Tibial artery (tissue), 4 donors: ENCODE results near the gene RAB7A.

Experiments
- DNase-seq, 2 donors: peaks; one replicate each; pipeline ENCODE4 v3.0.0-alpha.2; 2019
- H3K27ac ChIP-seq, 2 donors: fragments of 200-600 bp; sonication (generic) in 1 of 2; 1 replicate in 1 of 2; 2 replicates in 1 of 2; pipeline ENCODE4 v1.5.1; 2018 to 2019; ENCODE audit warnings: mild to moderate bottlenecking in 1 of 2
- H3K27me3 ChIP-seq, 2 donors: fragments of 200-600 bp; sonication (generic) in 1 of 2; one replicate each; pipeline versions ENCODE4 v1.5.1 to v1.6.0; 2016 to 2019
- H3K36me3 ChIP-seq, 3 donors: fragments of 200-600 bp; sonication (generic) in 2 of 3; one replicate each; pipeline ENCODE4 v1.5.1; 2016 to 2019; ENCODE audit warnings: mild to moderate bottlenecking in 2 of 3
- H3K4me1 ChIP-seq, 4 donors: fragments of 200-600 bp; sonication (generic) in 2 of 4; 1 replicate in 3 of 4; 2 replicates in 1 of 4; pipeline ENCODE4 v1.5.1; 2016 to 2019
- H3K4me3 ChIP-seq, 2 donors: fragments of 200-600 bp; sonication (generic) in 1 of 2; 1 replicate in 1 of 2; 2 replicates in 1 of 2; pipeline ENCODE4 v1.5.1; 2018 to 2019; ENCODE audit warnings: mild to moderate bottlenecking in 2 of 2
- H3K9me3 ChIP-seq, 3 donors: fragments of 200-600 bp; sonication (generic) in 1 of 3; one replicate each; pipeline ENCODE4 v1.5.1; 2016 to 2019
- intact Hi-C: fragments of 100-400 bp; cut with DNase I; formaldehyde crosslinking; loops from one replicate; pipeline ENCODE4 v1.15.0; 2023; ENCODE audit warnings: low total_unique reads
- TF ChIP-seq, protein P1 (sequence below), 2 experiments: fragments of 200-600 bp in 1 of 2; fragments of 450-650 bp in 1 of 2; IDR thresholded peaks; one replicate each; pipeline ENCODE4 v1.5.1; 2017 to 2019; ENCODE audit warnings: antibody characterized with exemption in 2 of 2, mild to moderate bottlenecking in 1 of 2, moderate library complexity in 1 of 2

Gene RAB7A

DNA sequence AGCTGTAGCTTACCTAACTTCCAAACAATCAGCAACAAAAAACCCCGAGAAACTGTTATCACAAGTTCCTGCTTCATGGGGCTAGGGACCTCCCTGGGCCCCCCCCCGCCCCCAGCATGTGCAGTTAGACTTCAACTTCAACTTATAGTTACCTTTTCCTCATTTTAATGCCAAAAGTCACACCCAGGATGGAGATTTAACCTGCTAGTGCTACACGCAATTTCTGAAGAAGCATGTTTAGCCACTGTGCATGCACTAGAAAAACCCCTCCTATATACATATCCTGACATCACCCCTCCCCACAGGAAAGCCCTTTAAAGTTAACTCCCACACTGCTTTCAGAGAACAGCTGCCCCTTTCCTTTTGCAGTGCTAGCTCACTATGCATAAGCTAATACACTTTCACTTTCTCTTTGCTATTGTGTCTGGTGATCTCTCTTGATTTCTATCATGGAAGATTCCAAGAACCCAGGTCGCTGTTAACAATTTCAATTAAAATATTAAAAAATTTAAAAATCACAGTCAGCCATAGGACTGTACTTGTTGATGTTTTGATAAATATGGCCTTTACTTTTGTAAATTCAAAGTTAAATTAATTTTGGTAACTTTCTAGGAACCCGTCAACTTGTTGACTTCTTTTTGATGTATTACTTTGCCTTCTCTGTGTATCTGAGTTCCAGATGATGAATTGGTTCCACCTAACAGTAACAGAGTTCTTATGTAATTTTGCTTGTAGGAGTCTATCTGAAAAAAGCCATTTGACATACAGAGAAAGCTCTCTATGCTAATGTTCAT is 78.2 kb downstream of the RAB7A start:
- peaks cover 0 to 19% (median 10%) of the 10 kb centered on the region in 4 donors for H3K4me1 ChIP-seq
- no peaks in the 10 kb centered on the region for H3K9me3 ChIP-seq
- TF ChIP-seq, protein P1, sequence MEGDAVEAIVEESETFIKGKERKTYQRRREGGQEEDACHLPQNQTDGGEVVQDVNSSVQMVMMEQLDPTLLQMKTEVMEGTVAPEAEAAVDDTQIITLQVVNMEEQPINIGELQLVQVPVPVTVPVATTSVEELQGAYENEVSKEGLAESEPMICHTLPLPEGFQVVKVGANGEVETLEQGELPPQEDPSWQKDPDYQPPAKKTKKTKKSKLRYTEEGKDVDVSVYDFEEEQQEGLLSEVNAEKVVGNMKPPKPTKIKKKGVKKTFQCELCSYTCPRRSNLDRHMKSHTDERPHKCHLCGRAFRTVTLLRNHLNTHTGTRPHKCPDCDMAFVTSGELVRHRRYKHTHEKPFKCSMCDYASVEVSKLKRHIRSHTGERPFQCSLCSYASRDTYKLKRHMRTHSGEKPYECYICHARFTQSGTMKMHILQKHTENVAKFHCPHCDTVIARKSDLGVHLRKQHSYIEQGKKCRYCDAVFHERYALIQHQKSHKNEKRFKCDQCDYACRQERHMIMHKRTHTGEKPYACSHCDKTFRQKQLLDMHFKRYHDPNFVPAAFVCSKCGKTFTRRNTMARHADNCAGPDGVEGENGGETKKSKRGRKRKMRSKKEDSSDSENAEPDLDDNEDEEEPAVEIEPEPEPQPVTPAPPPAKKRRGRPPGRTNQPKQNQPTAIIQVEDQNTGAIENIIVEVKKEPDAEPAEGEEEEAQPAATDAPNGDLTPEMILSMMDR (IDR thresholded peaks at IDR 0.05) = no peak
- no peak for DNase-seq
- no peak overlapping the region for H3K4me3 ChIP-seq
- no peak overlapping the region for H3K27ac ChIP-seq
- intact Hi-C loops = no loop called here
- H3K36me3 ChIP-seq = peaks cover 38 to 53% (median 52%) of the 10 kb centered on the region in 3 donors
- H3K27me3 ChIP-seq = no peaks in the 10 kb centered on the region

GRCh38 chr3:128804811-128805155 is 78.8 kb downstream of the RAB7A start:
- no peaks in the 10 kb centered on the region for H3K27me3 ChIP-seq
- intact Hi-C loops = no loop called here
- no peak for DNase-seq
- peaks cover 32 to 51% (median 50%) of the 10 kb centered on the region in 3 donors for H3K36me3 ChIP-seq
- no peak overlapping the region for H3K4me3 ChIP-seq
- no peak overlapping the region for H3K27ac ChIP-seq
- peaks cover 0 to 19% (median 11%) of the 10 kb centered on the region in 4 donors for H3K4me1 ChIP-seq
- H3K9me3 ChIP-seq = no peaks in the 10 kb centered on the region
- TF ChIP-seq, protein P1 (IDR thresholded peaks at IDR 0.05) = no peak

DNA sequence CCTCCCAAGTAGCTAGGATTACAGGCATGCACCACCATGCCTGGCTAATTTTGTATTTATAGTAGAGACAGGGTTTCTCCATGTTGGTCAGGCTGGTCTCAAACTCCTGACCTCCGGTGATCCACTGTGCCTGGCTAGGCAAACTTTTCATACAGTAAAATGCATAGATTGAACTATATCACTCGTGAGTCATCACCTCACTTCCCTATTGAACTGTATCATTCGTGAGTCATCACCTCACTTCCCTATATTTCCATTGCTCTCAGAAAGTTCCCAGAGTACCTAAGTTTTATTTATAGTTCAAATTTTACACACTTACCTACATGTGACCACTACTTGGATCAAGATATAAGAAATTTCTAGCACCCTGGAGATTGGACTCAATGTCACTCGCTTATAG is 79.8 kb downstream of the RAB7A start:
- intact Hi-C loops = no loop called here
- Histone ChIP-seq H3K27me3 (no peaks in the 10 kb centered on the region), H3K4me3 (no peak overlapping the region), H3K9me3 (no peaks in the 10 kb centered on the region), H3K36me3 (peaks cover 33 to 53% (median 50%) of the 10 kb centered on the region in 3 donors), H3K4me1 (peaks cover 0 to 19% (median 11%) of the 10 kb centered on the region in 4 donors), H3K27ac (no peak overlapping the region)
- TF ChIP-seq, protein P1 (IDR thresholded peaks at IDR 0.05) = no peak
- DNase-seq = no peak

DNA sequence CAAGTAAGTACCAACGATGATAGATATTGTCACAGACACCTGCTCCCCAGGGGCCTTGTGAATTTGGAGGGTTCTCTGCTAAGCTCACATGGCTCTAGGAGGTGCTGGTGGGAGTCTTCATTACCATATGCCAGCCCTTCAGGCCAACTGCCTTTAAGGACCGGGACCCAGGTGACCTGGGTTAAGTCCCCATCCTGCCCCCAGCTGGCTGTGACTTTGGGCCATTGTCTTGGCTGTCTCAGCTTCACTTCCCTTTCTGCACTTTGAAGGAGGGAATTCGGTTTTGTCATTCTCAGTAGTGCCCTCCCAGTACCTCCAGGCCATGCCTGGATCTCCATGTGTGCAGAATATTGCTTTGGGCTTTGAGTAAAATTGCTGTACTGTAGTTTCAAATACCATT is 80.6 kb downstream of the RAB7A start:
- intact Hi-C loops = no loop called here

DNA sequence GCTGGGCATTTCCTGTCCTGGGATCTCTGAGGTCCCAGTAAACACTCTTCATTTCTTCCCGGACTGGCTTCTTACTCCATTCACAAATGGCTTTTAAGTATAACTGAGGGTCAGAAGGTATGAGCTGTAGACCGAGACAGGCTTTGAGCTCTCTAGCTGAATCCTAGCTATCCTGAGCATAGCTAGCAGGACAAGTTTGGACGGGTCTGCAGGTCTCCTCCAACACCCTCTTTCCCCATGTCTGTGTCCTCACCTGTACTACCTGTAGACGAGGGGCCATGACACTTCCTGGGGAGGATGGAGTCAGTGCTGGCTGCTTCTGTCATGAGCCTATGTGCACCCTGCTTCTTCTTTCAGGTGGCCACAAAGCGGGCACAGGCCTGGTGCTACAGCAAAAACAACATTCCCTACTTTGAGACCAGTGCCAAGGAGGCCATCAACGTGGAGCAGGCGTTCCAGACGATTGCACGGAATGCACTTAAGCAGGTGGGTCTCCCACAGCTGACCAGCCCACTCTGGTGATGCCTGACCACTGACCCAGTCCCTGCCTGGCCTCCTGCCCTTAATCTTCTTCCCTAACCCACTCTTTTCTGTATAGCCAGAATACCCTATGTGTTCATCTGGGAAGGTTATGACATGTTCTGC is 81.3 kb downstream of the RAB7A start:
- Histone ChIP-seq H3K36me3 (peaks cover 42 to 68% (median 63%) of the 10 kb centered on the region in 3 donors), H3K27ac (no peak overlapping the region), H3K4me3 (no peak overlapping the region), H3K27me3 (no peaks in the 10 kb centered on the region), H3K9me3 (no peaks in the 10 kb centered on the region), H3K4me1 (peaks cover 0 to 15% (median 8%) of the 10 kb centered on the region in 4 donors)
- no peak for DNase-seq
- TF ChIP-seq, protein P1 (IDR thresholded peaks at IDR 0.05) = no peak
- intact Hi-C loops = no loop called here

More for the DNA sequence above, 80.6 kb downstream of the RAB7A start:
- H3K27me3 ChIP-seq = no peaks in the 10 kb centered on the region
- no peak for DNase-seq
- no peak overlapping the region for H3K27ac ChIP-seq
- no peaks in the 10 kb centered on the region for H3K9me3 ChIP-seq
- TF ChIP-seq, protein P1 (IDR thresholded peaks at IDR 0.05) = no peak
- H3K4me1 ChIP-seq = peaks cover 0 to 15% (median 10%) of the 10 kb centered on the region in 4 donors
- H3K36me3 ChIP-seq = peaks cover 41 to 61% (median 56%) of the 10 kb centered on the region in 3 donors
- no peak overlapping the region for H3K4me3 ChIP-seq
